Measurements from ENCODE around the gene NFX1.

DNA sequence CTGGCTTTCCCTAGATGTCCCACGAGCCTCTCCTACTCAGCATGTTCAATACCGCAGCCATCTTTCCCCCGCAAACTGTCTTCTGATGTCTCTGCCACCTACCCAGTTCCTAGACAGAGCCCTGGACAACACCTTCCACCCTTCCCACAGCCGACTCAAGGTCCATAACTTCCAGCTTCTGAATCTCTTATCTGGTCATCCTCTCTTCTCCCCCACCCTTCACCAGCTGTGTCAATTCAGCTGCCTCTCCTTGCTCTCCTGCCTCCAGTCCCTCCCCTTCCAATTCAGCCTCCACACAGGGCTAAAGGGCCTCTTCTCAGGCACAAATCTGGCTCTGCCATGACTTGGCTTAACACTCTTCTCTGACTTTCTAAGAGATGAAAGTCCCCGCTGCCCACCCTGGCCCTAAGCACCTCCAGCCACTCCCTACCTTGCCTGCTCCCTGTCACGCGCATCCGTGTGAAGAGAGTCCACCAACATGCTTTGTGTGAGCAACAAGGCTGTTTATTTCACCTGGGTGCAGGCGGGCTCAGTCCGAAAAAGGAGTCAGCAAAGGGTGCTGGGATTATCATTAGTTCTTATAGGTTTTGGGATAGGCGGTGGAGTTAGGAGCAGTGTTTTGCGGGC is 86.9 kb downstream of the NFX1 start:
- TF ChIP-seq, protein P1, sequence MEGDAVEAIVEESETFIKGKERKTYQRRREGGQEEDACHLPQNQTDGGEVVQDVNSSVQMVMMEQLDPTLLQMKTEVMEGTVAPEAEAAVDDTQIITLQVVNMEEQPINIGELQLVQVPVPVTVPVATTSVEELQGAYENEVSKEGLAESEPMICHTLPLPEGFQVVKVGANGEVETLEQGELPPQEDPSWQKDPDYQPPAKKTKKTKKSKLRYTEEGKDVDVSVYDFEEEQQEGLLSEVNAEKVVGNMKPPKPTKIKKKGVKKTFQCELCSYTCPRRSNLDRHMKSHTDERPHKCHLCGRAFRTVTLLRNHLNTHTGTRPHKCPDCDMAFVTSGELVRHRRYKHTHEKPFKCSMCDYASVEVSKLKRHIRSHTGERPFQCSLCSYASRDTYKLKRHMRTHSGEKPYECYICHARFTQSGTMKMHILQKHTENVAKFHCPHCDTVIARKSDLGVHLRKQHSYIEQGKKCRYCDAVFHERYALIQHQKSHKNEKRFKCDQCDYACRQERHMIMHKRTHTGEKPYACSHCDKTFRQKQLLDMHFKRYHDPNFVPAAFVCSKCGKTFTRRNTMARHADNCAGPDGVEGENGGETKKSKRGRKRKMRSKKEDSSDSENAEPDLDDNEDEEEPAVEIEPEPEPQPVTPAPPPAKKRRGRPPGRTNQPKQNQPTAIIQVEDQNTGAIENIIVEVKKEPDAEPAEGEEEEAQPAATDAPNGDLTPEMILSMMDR (IDR thresholded peaks at IDR 0.05) = no peak
- TF ChIP-seq EZH2 (IDR thresholded peaks at IDR 0.05) = no peak
- no peak for TF ChIP-seq EZH2phosphoT487 (IDR thresholded peaks at IDR 0.05)
